ENCODE measurements around the gene RNF224. TPM values are rescaled to one million over a fixed set of nuclear protein-coding genes. Genes with fewer than 3 reads are reported as not detected.

RNF224 gene
- polyA plus RNA-seq, 1 donor (not counting 4 experiments of a cell fraction or from before 2014, with no cell fraction given) = not detected

GRCh38 chr9:137268538-137269201 lies 41.4 kb downstream of the RNF224 start:
- Histone ChIP-seq H3K4me2 (ENCODE audit: control insufficient read depth, extremely low read depth, insufficient read depth, low read depth, low read length) (no peak overlapping the region), H3K79me2 (ENCODE audit: control insufficient read depth, insufficient read depth, low read length) (peaks cover 4% of the 10 kb centered on the region), H3K27ac (ENCODE audit: control insufficient read depth, insufficient read depth, low read length) (no peak overlapping the region), H3K4me1 (ENCODE audit: control insufficient read depth, extremely low read depth, insufficient read depth, low read length) (peaks cover 8% of the 10 kb centered on the region), H3K36me3 (ENCODE audit: control insufficient read depth in 2 of 2, extremely low read depth in 1 of 2, insufficient read depth in 2 of 2, low read length in 2 of 2) (peaks cover 37 to 40% of the 10 kb centered on the region in 2 experiments), H2AFZ (ENCODE audit: control insufficient read depth, low read length) (no peak overlapping the region), H3K9me1 (ENCODE audit: control insufficient read depth, extremely low read depth, insufficient read depth, low read length) (no peaks in the 10 kb centered on the region), H3K27me3 (ENCODE audit: control insufficient read depth, extremely low read depth, insufficient read depth, low read length) (no peaks in the 10 kb centered on the region), H3K9me3 (ENCODE audit: control insufficient read depth, low read depth, low read length) (no peaks in the 10 kb centered on the region), H3K4me3 (ENCODE audit: control insufficient read depth in 2 of 3, extremely low read depth in 1 of 3, insufficient read depth in 2 of 3, low read depth in 1 of 3, low read length in 3 of 3) (no peak overlapping the region), H3K9ac (ENCODE audit: control insufficient read depth, extremely low read depth, insufficient read depth, low read length) (no peak overlapping the region), H4K20me1 (ENCODE audit: control insufficient read depth, extremely low read depth, insufficient read depth, low read length) (peaks cover 12% of the 10 kb centered on the region)
- dilution Hi-C loops (cut with MboI; ENCODE audit: extremely low pct_ligation_motif_present, low sequenced_read_pairs) = no loop called here
- DNase-seq (ENCODE audit: low read depth, low spot score) = no peak
- no peak for FAIRE-seq
- no peak for TF ChIP-seq EZH2 (IDR thresholded peaks at IDR 0.05; ENCODE audit: low read length)

GRCh38 chr9:137269231-137269772 lies 42.0 kb downstream of the RNF224 start:
- H3K36me3 ChIP-seq (ENCODE audit: control insufficient read depth in 2 of 2, extremely low read depth in 1 of 2, insufficient read depth in 2 of 2, low read length in 2 of 2) = peaks cover 34 to 37% of the 10 kb centered on the region in 2 experiments
- no peak overlapping the region for H3K4me3 ChIP-seq (ENCODE audit: control insufficient read depth in 2 of 3, extremely low read depth in 1 of 3, insufficient read depth in 2 of 3, low read depth in 1 of 3, low read length in 3 of 3)
- no peaks in the 10 kb centered on the region for H3K9me1 ChIP-seq (ENCODE audit: control insufficient read depth, extremely low read depth, insufficient read depth, low read length)
- TF ChIP-seq CTCF (optimal IDR thresholded peaks at IDR 0.05 in 1 of 3, IDR thresholded peaks at IDR 0.05 in 1 of 3, conservative IDR thresholded peaks at IDR 0.05 in 1 of 3; ENCODE audit: extremely low read depth in 1 of 3, insufficient read depth in 2 of 3, low read length in 3 of 3) (no peak), EZH2 (IDR thresholded peaks at IDR 0.05; ENCODE audit: low read length) (no peak)
- FAIRE-seq (no peak), DNase-seq (ENCODE audit: low read depth, low spot score) (no peak)
- H3K79me2 ChIP-seq (ENCODE audit: control insufficient read depth, insufficient read depth, low read length) = peaks cover 4% of the 10 kb centered on the region
- peaks cover 14% of the 10 kb centered on the region for H3K4me1 ChIP-seq (ENCODE audit: control insufficient read depth, extremely low read depth, insufficient read depth, low read length)
- dilution Hi-C loops (cut with MboI; ENCODE audit: extremely low pct_ligation_motif_present, low sequenced_read_pairs) = no loop called here
- H3K9me3 ChIP-seq (ENCODE audit: control insufficient read depth, low read depth, low read length) = no peaks in the 10 kb centered on the region
- no peaks in the 10 kb centered on the region for H3K27me3 ChIP-seq (ENCODE audit: control insufficient read depth, extremely low read depth, insufficient read depth, low read length)
- H2AFZ ChIP-seq (ENCODE audit: control insufficient read depth, low read length) = no peak overlapping the region
- H3K9ac ChIP-seq (ENCODE audit: control insufficient read depth, extremely low read depth, insufficient read depth, low read length) = no peak overlapping the region
- no peak overlapping the region for H3K4me2 ChIP-seq (ENCODE audit: control insufficient read depth, extremely low read depth, insufficient read depth, low read depth, low read length)
- H3K27ac ChIP-seq (ENCODE audit: control insufficient read depth, insufficient read depth, low read length) = no peak overlapping the region
- H4K20me1 ChIP-seq (ENCODE audit: control insufficient read depth, extremely low read depth, insufficient read depth, low read length) = peaks cover 12% of the 10 kb centered on the region
